ENCODE data around the gene EIF3B.
"Not testable (repeated sequence)": the region's sequence is repeated elsewhere in the genome, so short reads cannot be mapped to it uniquely, and the experiment has no call there.

The EIF3B gene

DNA sequence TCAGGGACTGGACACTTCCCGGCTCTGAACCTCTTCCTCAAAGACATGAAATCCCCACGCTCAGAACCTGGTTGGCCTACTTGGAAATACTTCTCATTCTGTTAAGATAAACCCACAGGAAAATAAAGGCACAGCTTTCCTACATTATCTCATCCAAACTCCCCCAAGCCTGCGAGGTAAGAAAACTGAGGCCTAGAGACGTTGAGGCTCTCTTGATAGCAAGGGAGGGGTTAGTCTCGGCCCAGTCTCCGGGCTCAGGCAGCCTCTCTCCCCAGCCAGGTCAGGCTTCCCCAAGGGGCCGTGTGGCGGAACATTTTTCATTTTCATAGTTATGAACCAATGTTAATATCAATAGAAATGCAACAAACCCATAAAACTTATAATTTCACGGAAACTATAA, 4.6 kb upstream of the EIF3B start:
- DNase-seq, result no peak

DNA sequence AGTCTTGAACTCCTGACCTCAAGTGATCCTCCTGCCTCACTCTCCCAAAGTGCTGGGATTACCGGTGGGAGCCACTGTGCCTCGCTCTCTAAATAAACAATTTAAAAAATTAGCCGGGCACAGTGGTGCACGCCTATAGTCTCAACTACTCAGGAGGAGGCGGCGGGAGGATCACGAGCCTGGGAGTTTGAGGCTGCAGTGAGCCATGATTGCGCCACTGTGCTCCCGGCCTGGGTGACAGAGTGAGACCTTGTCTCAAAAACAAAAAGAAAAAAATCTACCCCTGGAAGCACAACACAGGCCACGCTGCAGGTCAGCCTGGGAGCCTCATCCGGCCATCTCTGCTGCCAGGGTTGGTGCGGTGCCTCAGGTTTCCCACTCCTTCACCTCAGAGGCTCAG, 3.8 kb upstream of the EIF3B start:
- no peak for DNase-seq

DNA sequence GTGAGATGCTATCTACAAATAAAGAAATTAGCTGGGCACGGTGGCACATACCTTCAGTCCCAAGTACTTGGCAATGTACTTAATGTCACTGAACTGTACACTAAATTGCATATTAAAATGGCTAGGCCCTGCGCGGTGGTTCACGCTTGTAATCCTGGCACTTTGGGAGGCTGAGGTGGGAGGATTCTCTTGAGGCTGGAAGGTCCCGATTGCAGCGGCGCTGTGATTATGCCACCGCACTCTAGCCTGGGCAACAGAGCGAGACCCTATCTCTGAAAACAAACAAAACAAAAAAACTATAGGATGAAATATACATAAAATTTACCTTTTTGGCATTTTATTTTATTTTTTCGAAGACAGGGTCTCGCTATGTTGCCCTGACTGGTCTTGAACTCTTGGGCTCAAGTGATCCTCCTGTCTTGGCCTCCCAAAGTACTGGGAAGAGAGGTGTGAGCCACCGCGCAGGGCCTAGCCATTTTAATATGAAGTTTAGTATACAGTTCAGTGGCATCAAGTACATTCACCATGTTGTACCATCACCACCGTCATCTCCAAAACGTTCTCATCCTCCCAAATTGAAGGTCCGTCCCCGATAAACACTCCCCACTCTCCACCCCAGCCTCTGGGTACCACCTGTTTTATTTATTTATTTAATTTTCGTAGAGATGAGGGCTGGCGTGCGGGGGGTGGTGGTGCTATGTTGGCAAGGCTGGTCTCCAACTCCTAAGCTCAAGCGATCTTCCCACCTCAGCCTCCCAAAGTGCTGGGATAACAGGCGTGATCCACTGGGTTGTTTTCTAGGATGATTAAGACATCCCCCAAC, 1.3 kb upstream of the EIF3B start:
- no peak for DNase-seq

DNA sequence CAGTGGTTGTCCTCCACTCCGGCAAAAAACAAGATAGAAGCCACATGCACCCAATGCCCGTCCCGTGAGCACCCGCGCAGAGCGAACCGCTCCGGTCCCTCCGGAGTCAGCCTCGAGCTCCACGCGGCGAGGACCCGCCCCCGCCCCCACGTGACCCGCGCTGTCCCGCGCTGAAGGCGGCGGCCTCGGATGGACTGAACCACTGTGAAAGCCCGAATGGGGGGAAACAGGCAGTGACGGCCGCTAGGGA, 766 bp upstream of the EIF3B start:
- DNase-seq, result peak; percentile 78

DNA sequence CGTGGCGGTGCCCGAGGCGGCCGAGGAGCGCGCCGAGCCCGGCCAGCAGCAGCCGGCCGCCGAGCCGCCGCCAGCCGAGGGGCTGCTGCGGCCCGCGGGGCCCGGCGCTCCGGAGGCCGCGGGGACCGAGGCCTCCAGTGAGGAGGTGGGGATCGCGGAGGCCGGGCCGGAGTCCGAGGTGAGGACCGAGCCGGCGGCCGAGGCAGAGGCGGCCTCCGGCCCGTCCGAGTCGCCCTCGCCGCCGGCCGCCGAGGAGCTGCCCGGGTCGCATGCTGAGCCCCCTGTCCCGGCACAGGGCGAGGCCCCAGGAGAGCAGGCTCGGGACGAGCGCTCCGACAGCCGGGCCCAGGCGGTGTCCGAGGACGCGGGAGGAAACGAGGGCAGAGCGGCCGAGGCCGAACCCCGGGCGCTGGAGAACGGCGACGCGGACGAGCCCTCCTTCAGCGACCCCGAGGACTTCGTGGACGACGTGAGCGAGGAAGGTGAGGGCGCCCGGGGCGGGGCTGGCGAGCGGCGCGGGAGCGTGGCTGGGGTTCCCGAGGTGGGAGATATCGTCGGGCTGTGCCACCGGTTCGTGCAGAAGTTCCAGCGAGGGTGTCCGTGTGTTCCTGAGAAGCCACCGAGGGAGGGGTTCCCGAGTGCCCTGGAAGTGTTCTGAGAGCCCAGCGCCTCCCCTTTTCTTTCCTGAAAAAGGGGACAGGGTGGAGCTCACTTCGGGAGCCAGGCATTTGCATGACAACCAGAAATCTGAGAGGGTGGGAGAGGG, 495 bp downstream of the EIF3B start:
- DNase-seq, result no peak

GRCh38 chr7:2355705-2356008, 1.0 kb downstream of the EIF3B start:
- DNase-seq, result no peak

DNA sequence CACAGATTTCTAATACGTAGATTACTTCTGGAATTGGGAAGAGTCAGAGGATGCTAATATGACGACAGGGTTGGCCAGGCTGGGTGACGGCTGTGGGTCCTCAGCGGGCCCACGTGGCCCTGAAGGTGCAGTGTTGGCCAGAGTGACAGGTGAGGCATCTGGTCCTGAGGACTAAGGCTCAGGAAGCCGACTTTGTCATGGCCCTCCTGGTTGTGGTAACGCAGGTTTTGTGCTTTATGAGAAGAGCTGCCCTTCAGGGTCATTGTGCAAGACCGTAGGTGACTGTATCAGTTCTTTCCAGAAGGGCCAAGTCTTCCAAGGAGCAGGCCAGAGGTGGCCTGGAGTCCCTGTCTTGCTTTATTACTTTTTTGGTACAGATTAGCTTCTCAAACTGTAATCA, 2.5 kb downstream of the EIF3B start:
- no peak for DNase-seq

DNA sequence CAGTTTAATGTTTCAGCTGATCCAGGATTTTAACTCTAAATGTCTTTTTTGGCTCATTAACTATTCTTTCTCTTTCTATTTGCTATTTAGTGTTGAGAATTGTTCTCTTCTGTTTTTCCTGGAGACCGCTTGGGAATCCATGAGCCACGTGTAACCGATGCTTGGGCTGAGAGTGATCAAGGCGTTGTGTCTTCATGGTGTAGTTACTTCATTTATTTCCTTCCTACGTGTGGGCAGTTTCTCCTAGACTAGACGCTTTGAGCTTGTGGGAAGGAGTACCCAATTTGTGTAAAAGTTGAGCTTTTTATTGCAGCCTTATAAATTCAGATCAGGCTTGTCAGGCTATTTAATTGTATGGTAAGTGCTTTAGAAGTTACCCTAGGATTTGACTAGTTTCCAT, 2.9 kb downstream of the EIF3B start:
- no peak for DNase-seq

GRCh38 chr7:2358968-2359527, 4.4 kb downstream of the EIF3B start:
- no peak for DNase-seq

DNA sequence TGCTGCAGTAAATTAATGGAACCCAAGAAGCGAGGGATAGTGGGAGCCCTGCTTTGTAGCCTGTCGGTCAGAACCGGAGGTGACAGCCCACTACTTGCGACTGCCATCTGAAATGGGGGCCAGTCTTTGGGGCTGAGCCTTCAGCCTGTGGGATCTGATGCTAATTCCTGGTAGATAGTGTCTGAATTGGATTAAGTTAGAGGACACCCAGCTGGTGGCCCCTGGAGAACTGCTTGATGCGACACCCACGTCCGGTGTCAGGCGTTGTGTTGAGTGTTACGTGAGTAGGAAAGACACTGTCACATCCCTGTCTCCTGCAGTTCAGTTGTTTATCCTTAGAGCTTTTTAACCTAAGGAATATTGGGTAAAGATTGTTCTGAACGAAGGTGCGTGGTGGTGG, 5.0 kb downstream of the EIF3B start:
- no peak for DNase-seq

- DNase-seq, result no peak
These were observed 6.2 kb downstream of the EIF3B start for GRCh38 chr7:2360796-2361195.

DNA sequence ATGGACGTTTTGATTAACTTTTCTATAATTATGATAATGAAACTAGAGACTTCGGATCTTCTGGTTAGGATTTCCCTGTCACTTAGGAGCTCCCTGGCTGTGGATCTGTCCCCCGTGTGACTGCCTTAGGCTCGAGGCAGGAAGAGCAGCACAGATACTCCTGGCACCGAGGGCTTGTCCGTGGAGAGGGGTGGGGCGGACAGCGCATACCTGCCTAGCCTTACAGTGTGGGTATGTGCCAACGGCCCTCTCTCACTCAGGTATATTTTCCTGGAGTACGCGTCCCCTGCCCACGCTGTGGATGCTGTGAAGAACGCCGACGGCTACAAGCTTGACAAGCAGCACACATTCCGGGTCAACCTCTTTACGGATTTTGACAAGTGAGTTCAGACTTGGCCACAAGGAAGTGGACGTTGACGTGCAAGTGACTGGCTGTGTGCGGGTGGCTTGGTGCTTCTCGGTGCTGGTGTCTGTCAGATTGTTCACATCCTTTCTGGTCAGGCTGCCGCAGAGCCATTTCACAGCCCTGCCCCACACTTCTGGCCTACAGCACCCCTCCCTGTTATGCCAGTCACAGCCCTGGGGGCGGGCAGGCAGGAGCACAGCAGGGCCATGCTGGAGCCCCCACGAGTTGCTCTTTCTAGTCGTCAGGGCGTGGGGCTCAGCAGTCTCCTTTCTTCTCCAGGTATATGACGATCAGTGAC, 7.9 kb downstream of the EIF3B start:
- no peak for DNase-seq

- no peak for DNase-seq
These were observed 14.5 kb downstream of the EIF3B start for GRCh38 chr7:2369139-2369538.

DNA sequence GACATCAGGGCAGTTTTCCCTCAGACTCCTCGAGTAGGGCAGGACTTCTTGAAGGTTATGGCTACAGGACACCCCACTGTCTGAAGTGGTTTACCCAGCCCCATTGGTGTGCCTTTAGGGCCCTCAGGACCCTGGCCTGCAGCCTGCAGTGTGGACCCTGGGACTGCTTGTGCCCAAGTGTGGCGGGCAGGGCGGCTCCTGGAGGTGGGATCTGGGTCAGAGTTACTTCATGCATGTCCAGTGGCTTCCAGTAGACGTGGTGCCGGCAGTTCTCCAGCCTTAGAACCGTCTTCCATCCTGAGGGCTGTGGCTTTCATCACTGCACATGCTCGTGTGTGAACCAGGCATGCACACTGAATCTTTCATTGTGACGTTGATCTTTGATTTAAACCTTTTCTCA, 16.7 kb downstream of the EIF3B start:
- DNase-seq, result no peak

DNA sequence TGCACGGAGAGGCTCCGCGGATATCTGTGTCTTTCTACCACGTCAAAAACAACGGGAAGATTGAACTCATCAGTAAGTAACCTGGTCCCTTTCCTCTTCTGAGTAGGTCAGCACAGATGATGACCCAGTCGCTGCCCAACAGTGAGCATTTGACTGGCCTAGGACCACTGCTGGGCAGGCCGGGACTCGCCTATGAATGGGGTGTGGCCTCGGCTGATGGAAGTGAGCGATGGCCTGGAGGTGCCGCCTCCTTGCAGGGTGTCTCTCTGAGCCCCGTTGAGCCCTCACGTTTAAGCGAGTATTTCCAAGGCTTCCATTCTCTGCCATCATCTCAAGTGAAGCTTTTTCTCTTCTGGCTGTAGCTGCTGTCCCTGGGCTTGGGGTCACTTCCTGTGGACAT, 18.1 kb downstream of the EIF3B start:
- DNase-seq, result no peak

GRCh38 chr7:2373124-2373556, 18.5 kb downstream of the EIF3B start:
- no peak for DNase-seq

DNA sequence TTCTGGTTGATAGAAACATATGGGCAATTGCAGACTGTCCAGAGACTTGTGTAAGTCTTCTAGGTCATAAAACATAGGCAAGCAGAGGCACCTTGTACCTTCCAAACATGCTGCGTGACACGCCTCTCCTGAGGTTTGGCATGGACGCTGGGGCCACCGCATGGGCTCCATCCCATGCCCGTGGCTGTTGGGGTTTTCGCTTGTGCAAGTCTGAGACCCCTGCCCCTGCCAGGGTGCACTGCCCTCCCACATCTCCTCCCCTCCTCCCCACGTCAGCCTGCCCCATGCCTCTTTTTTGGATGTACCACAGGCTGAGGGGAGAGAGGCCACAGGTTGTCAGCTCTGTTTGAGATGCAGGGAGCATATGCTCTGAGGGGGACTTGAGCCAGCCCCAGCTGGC, 19.0 kb downstream of the EIF3B start:
- no peak for DNase-seq

DNA sequence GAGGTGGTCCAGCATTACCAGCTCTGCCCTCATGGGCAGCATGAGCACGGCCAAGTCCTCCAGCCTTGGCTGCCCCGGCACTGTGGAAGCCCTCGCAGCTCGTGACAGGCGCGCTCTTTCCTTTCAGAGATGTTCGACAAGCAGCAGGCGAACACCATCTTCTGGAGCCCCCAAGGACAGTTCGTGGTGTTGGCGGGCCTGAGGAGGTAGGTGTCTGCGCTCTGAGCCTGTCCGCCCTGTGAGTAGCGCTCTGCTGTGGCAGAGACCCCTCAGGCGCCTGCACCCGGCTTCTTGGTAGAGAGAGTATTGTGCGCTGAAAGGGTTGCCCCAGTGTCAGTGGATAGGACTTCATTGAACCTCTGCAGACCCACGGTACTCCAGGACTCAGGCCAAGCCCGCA, 19.8 kb downstream of the EIF3B start:
- DNase-seq, result no peak

GRCh38 chr7:2374830-2375728, 20.5 kb downstream of the EIF3B start:
- DNase-seq, result no peak

GRCh38 chr7:2376351-2377154, 21.9 kb downstream of the EIF3B start:
- DNase-seq, result no peak

DNA sequence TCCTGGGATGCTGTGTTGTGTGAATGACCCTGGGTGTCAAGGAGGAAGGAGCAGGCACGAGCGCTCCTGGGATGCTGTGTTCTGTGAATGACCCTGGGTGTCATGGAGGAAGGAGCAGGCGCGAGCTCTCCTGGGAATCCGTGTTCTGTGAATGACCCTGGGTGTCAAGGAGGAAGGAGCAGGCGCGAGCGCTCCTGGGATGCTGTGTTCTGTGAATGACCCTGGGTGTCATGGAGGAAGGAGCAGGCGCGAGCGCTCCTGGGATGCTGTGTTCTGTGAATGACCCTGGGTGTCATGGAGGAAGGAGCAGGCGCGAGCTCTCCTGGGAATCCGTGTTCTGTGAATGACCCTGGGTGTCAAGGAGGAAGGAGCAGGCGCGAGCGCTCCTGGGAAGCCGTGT, 22.9 kb downstream of the EIF3B start:
- not testable (repeated sequence) for DNase-seq

DNA sequence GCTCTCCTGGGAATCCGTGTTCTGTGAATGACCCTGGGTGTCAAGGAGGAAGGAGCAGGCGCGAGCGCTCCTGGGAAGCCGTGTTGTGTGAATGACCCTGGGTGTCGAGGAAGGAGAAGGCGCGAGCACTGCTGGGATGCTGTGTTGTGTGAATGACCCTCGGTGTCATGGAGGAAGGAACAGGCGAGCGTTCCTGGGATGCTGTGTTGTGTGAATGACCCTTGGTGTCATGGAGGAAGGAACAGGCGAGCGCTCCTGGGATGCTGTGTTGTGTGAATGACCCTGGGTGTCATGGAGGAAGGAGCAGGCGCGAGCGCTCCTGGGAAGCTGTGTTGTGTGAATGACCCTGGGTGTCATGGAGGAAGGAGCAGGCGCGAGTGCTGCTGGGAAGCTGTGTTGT, 23.5 kb downstream of the EIF3B start:
- not testable (repeated sequence) for DNase-seq

Data from NK-92 treated with Interleukin-12 subunit alpha and Interleukin-12 subunit beta, amount 100 ng/mL, for 24 hours (cell line).